HG03457 (cell line): ENCODE measurements around the gene PLSCR3.

ENCODE experiments used
- ATAC-seq: cut with Tn5 transposase; IDR thresholded peaks from one replicate; pipeline ENCODE4 v1.9.1; 2021; ENCODE audit warnings: moderate number of reproducible peaks; ENCODE audit not compliant: unreplicated experiment

Gene PLSCR3

GRCh38 chr17:7394452-7395191 lies at the start of gene PLSCR3:
Gene PLSCR3 (minus strand): TSS chr17:7394525. CDS start chr17:7394110, 415 bp downstream.
- ATAC-seq: no peak

GRCh38 chr17:7443499-7444485 lies 49.5 kb upstream of the PLSCR3 start:
- no peak for ATAC-seq

- no peak for ATAC-seq
Measured at GRCh38 chr17:7442142-7442541, 47.8 kb upstream of the PLSCR3 start.

GRCh38 chr17:7441266-7441665 lies 46.9 kb upstream of the PLSCR3 start:
- no peak for ATAC-seq

- ATAC-seq: no peak
Measured at GRCh38 chr17:7440834-7441195, 46.5 kb upstream of the PLSCR3 start.

GRCh38 chr17:7440113-7440833 lies 45.9 kb upstream of the PLSCR3 start:
- ATAC-seq: no peak

- ATAC-seq: no peak
Measured at GRCh38 chr17:7439462-7440112, 45.3 kb upstream of the PLSCR3 start, which contains the start of gene FGF11. Gene FGF11 (plus strand): TSS chr17:7439512. CDS start chr17:7439621, 109 bp downstream.

GRCh38 chr17:7438656-7439460 lies 44.5 kb upstream of the PLSCR3 start:
- no peak for ATAC-seq

GRCh38 chr17:7437950-7438614 lies 43.8 kb upstream of the PLSCR3 start:
- ATAC-seq: no peak

- ATAC-seq: no peak
Measured at GRCh38 chr17:7437369-7437863, 43.1 kb upstream of the PLSCR3 start.

- ATAC-seq: no peak
Measured at GRCh38 chr17:7436556-7437368, 42.4 kb upstream of the PLSCR3 start.

GRCh38 chr17:7435676-7436555 lies 41.6 kb upstream of the PLSCR3 start:
- ATAC-seq: peak; percentile 4

- no peak for ATAC-seq
Measured at GRCh38 chr17:7432296-7432695, 38.0 kb upstream of the PLSCR3 start.

- ATAC-seq: no peak
Measured at GRCh38 chr17:7431231-7431630, 36.9 kb upstream of the PLSCR3 start.

- no peak for ATAC-seq
Measured at GRCh38 chr17:7429722-7430121, 35.4 kb upstream of the PLSCR3 start.

- ATAC-seq: no peak
Measured at GRCh38 chr17:7428557-7428956, 34.2 kb upstream of the PLSCR3 start, which contains the start of gene SPEM3. Gene SPEM3 (plus strand): TSS chr17:7428857. CDS start chr17:7428903, 46 bp downstream.

- no peak for ATAC-seq
Measured at GRCh38 chr17:7427549-7427948, 33.2 kb upstream of the PLSCR3 start.
